GM18499 (cell line): ENCODE measurements around the gene MAPK12.

Source experiments
- ATAC-seq: cut with Tn5 transposase; IDR thresholded peaks from one replicate; pipeline ENCODE4 v1.9.1; 2021; ENCODE audit warnings: moderate number of reproducible peaks; ENCODE audit not compliant: insufficient read depth, unreplicated experiment

The MAPK12 gene

GRCh38 chr22:50269573-50269969 is 8.1 kb upstream of the MAPK12 start:
- no peak for ATAC-seq

- ATAC-seq: no peak
These were observed 7.2 kb upstream of the MAPK12 start for GRCh38 chr22:50268655-50269113.

- no peak for ATAC-seq
These were observed 6.3 kb upstream of the MAPK12 start for GRCh38 chr22:50267591-50268390.

GRCh38 chr22:50266994-50267393 is 5.5 kb upstream of the MAPK12 start:
- no peak for ATAC-seq

- no peak for ATAC-seq
These were observed 3.6 kb upstream of the MAPK12 start for GRCh38 chr22:50264946-50265669.

- no peak for ATAC-seq
These were observed 2.7 kb upstream of the MAPK12 start for GRCh38 chr22:50264104-50264745.

- ATAC-seq: no peak
These were observed 1.6 kb upstream of the MAPK12 start for GRCh38 chr22:50262973-50263617.

GRCh38 chr22:50262460-50262911 is 1.0 kb upstream of the MAPK12 start:
- no peak for ATAC-seq

- no peak for ATAC-seq
These were observed 475 bp downstream of the MAPK12 start for GRCh38 chr22:50260801-50261614.

- ATAC-seq: no peak
These were observed 1.1 kb downstream of the MAPK12 start for GRCh38 chr22:50260434-50260800.

- ATAC-seq: no peak
These were observed 2.2 kb downstream of the MAPK12 start for GRCh38 chr22:50259302-50259701.

- ATAC-seq: no peak
These were observed 2.9 kb downstream of the MAPK12 start for GRCh38 chr22:50258361-50259292.

- ATAC-seq: no peak
These were observed 3.8 kb downstream of the MAPK12 start for GRCh38 chr22:50257451-50258360.

- no peak for ATAC-seq
These were observed 4.4 kb downstream of the MAPK12 start for GRCh38 chr22:50257041-50257440.

- ATAC-seq: no peak
These were observed 5.1 kb downstream of the MAPK12 start for GRCh38 chr22:50256258-50256862.

GRCh38 chr22:50255607-50256006 is 5.9 kb downstream of the MAPK12 start:
- no peak for ATAC-seq

- ATAC-seq: no peak
These were observed 6.4 kb downstream of the MAPK12 start for GRCh38 chr22:50255099-50255498.
